ENCODE measurements around the gene TASOR. TPM values are rescaled to one million over a fixed set of nuclear protein-coding genes. Genes with fewer than 3 reads are reported as not detected.

The TASOR gene
- total RNA-seq, 1 experiment from 2014 or later, result 37.2 TPM

GRCh38 chr3:56682462-56683121, 473 bp downstream of the TASOR start:
- H3K79me1 ChIP-seq (ENCODE audit: insufficient read depth, low read depth, low read length, poor library complexity, severe bottlenecking), result no peaks in the 10 kb centered on the region
- H3K27me3 ChIP-seq (ENCODE audit: insufficient read depth, low read length), result peaks cover 5% of the 10 kb centered on the region; the same call in 1 of the 2 replicates
- peak overlapping the region; percentile 90 for H3K4me3 Mint-ChIP-seq
- H3K23ac ChIP-seq (ENCODE audit: insufficient read length, low read depth, low read length), result no peak overlapping the region
- peak overlapping the region; percentile 28 for H4K8ac ChIP-seq (replicated peaks; ENCODE audit: insufficient read length, low read depth, low read length)
- H3K9me3 ChIP-seq (ENCODE audit: control insufficient read depth, low read depth, low read length), result no peaks in the 10 kb centered on the region
- H3K9me3 Mint-ChIP-seq, result peaks cover 12% of the 10 kb centered on the region in 2 experiments
- no peaks in the 10 kb centered on the region; the same call in 1 of the 2 replicates for H3K4me1 ChIP-seq (ENCODE audit: insufficient read depth, low read length)
- TF ChIP-seq CTCF (conservative IDR thresholded peaks at IDR 0.05), result no peak
- H2BK120ac ChIP-seq (ENCODE audit: low read depth, low read length, poor library complexity, severe bottlenecking), result no peak overlapping the region
- no peak overlapping the region for H2BK15ac ChIP-seq (ENCODE audit: low read depth, low read length)
- peak overlapping the region; percentile 6 for H3K27ac ChIP-seq (ENCODE audit: insufficient read length, low read depth, low read length)
- H3T11ph ChIP-seq (ENCODE audit: low read length), result no peak overlapping the region
- H3K14ac ChIP-seq (ENCODE audit: insufficient read depth, low read length), result peak overlapping the region; percentile 99
- no peak overlapping the region for H2AFZ ChIP-seq (ENCODE audit: low read length)
- H3K27ac Mint-ChIP-seq, result peak overlapping the region; percentile 88 to 98 (median 98); a peak in 6 of 7 replicates
- peak overlapping the region; percentile 74 for H3K4me2 ChIP-seq (ENCODE audit: insufficient read depth, insufficient read length, low read length)
- WGBS (ENCODE audit: extremely low coverage, insufficient read length, low lambda C conversion rate), result no CpG with 5 or more reads among the region's 58 CpGs
- H2BK12ac ChIP-seq (ENCODE audit: insufficient read length, low read depth, low read length), result peak overlapping the region; percentile 31
- H4K20me1 ChIP-seq (ENCODE audit: control insufficient read depth, insufficient read depth, insufficient read length), result no peaks in the 10 kb centered on the region
- H2AK5ac ChIP-seq (ENCODE audit: insufficient read length, low read length), result no peak overlapping the region
- H3K56ac ChIP-seq (ENCODE audit: insufficient read length, low read depth, low read length), result no peak overlapping the region
- H4K91ac ChIP-seq (ENCODE audit: insufficient read length, low read depth, low read length), result peak overlapping the region; percentile 79
- no peak overlapping the region for H2BK5ac ChIP-seq (ENCODE audit: insufficient read length, low read length)
- peak overlapping the region; percentile 69 for H3K9ac ChIP-seq (ENCODE audit: extremely low read depth, insufficient read length, low read length)
- H3K27me3 Mint-ChIP-seq (ENCODE audit: low read depth), result peaks cover 41% of the 10 kb centered on the region
- H3K23me2 ChIP-seq (ENCODE audit: insufficient read length, low read depth, low read length, poor library complexity, severe bottlenecking), result no peaks in the 10 kb centered on the region
- DNase-seq, result peak; percentile 64
- peaks cover 36 to 39% of the 10 kb centered on the region in 2 experiments for H3K4me1 Mint-ChIP-seq
- peaks cover 17 to 32% (median 23%) of the 10 kb centered on the region in 3 experiments for H3K36me3 Mint-ChIP-seq (ENCODE audit: insufficient read depth in 1 of 3, low read depth in 3 of 3)
- no peak overlapping the region for H2BK20ac ChIP-seq (ENCODE audit: low read depth, low read length, poor library complexity, severe bottlenecking)
- H3K18ac ChIP-seq (ENCODE audit: insufficient read length, low read depth, low read length), result peak overlapping the region; percentile 98
- H3K4ac ChIP-seq (ENCODE audit: low read depth, low read length), result peak overlapping the region; percentile 28; the same call in 1 of the 2 replicates
- H4K5ac ChIP-seq (ENCODE audit: insufficient read length, low read depth, low read length), result peak overlapping the region; percentile 68
- no peaks in the 10 kb centered on the region; the same call in 1 of the 2 replicates for H3K79me2 ChIP-seq (ENCODE audit: insufficient read depth, low read length)

All from H9 (cell line).